HG03565 (cell line): ENCODE results near the gene TEN1.

Experiments
- ATAC-seq: cut with Tn5 transposase; IDR thresholded peaks from one replicate; pipeline ENCODE4 v1.9.1; 2021; ENCODE audit warnings: mild to moderate bottlenecking, moderate library complexity; ENCODE audit not compliant: unreplicated experiment

Gene TEN1

GRCh38 chr17:75976175-75976848, 2.7 kb upstream of the TEN1 start:
- ATAC-seq: no peak

- ATAC-seq: peak; percentile 5
These were observed 706 bp downstream of the TEN1 start for GRCh38 chr17:75979705-75980187.

GRCh38 chr17:75980188-75981018, 1.4 kb downstream of the TEN1 start:
- ATAC-seq: no peak

- ATAC-seq: no peak
These were observed 2.1 kb downstream of the TEN1 start for GRCh38 chr17:75981019-75981615.

- no peak for ATAC-seq
These were observed 4.6 kb downstream of the TEN1 start for GRCh38 chr17:75983501-75984181.

GRCh38 chr17:75985986-75986385, 6.9 kb downstream of the TEN1 start:
- no peak for ATAC-seq

GRCh38 chr17:75987041-75987440, 8.0 kb downstream of the TEN1 start:
- ATAC-seq: no peak

GRCh38 chr17:75991396-75991795, 12.4 kb downstream of the TEN1 start:
- no peak for ATAC-seq

GRCh38 chr17:75994802-75995370, 15.8 kb downstream of the TEN1 start:
- ATAC-seq: no peak

GRCh38 chr17:75995385-75995925, 16.4 kb downstream of the TEN1 start:
- ATAC-seq: no peak

- ATAC-seq: no peak
These were observed 17.9 kb downstream of the TEN1 start for GRCh38 chr17:75996665-75997590.

GRCh38 chr17:75998327-75998795, 19.3 kb downstream of the TEN1 start:
- ATAC-seq: no peak

- ATAC-seq: no peak
These were observed 21.1 kb downstream of the TEN1 start for GRCh38 chr17:76000016-76000754.

- ATAC-seq: no peak
These were observed 21.9 kb downstream of the TEN1 start, which contains the start of gene CDK3 for GRCh38 chr17:76000755-76001521. Gene CDK3, plus strand, starts transcription at chr17:76000855. Its CDS starts 571 bp downstream, at chr17:76001426.

GRCh38 chr17:76002100-76002499, 23.1 kb downstream of the TEN1 start:
- no peak for ATAC-seq

- no peak for ATAC-seq
These were observed 24.9 kb downstream of the TEN1 start for GRCh38 chr17:76003915-76004314.

- ATAC-seq: no peak
These were observed 25.8 kb downstream of the TEN1 start for GRCh38 chr17:76004750-76005262.
